ENCODE data around the gene TSPO2. TPM values are rescaled to one million over a fixed set of nuclear protein-coding genes. Genes with fewer than 3 reads are reported as not detected.

TSPO2 gene
- polyA plus RNA-seq, 3 donors = not detected

- Mint-ChIP-seq H3K27ac (no peak overlapping the region), H3K4me1 (peaks cover 30% of the 10 kb centered on the region)
Observed at GRCh38 chr6:41077536-41077935, 35.3 kb downstream of the TSPO2 start.

GRCh38 chr6:41078101-41078500 is 35.8 kb downstream of the TSPO2 start:
- intact Hi-C loops (cut with micrococcal nuclease) = loop anchor here in 1 of 2 donors (10.0 kb wide), 1 partner anchor 657 kb away; the partner anchor contains the start of gene TFEB
- H2AFZ ChIP-seq (ENCODE audit: insufficient read depth, low read depth, low read length, poor library complexity, severe bottlenecking) = no peak overlapping the region
- peaks cover 20 to 26% of the 10 kb centered on the region in 2 donors for H3K4me1 ChIP-seq (ENCODE audit: control insufficient read depth in 1 of 2, insufficient read depth in 2 of 2, low read length in 2 of 2)
- peaks cover 34 to 52% of the 10 kb centered on the region in 2 donors for H3K36me3 ChIP-seq (replicated peaks in 1 of 2; ENCODE audit: control insufficient read depth in 1 of 2, insufficient read depth in 2 of 2, low read length in 2 of 2)
- no CpG with 5 or more reads among the region's 3 CpGs for WGBS (ENCODE audit: insufficient coverage)
- Mint-ChIP-seq H3K27ac (no peak overlapping the region), H3K4me3 (no peak overlapping the region), H3K36me3 (peaks cover 41 to 42% of the 10 kb centered on the region in 2 donors), H3K9me3 (no peaks in the 10 kb centered on the region), H3K27me3 (ENCODE audit: low read depth in 3 of 3) (no peaks in the 10 kb centered on the region), H3K4me1 (peaks cover 30% of the 10 kb centered on the region)
- peaks cover 52% of the 10 kb centered on the region for H4K20me1 ChIP-seq (ENCODE audit: insufficient read depth, low read length)
- no peak overlapping the region for H3K27ac ChIP-seq (ENCODE audit: low read depth in 1 of 2, low read length in 2 of 2)
- no peaks in the 10 kb centered on the region for H3K9me3 ChIP-seq (replicated peaks in 1 of 2; ENCODE audit: control insufficient read depth in 1 of 2, insufficient read depth in 1 of 2, low read length in 2 of 2)
- no peaks in the 10 kb centered on the region for H3K27me3 ChIP-seq (ENCODE audit: control insufficient read depth in 2 of 2, insufficient read depth in 2 of 2, low read length in 2 of 2)
- no peak for DNase-seq
- H3K4me3 ChIP-seq (replicated peaks in 1 of 3; ENCODE audit: low read depth in 2 of 3, low read length in 3 of 3) = no peak overlapping the region
- no peak overlapping the region for H3K4me2 ChIP-seq (replicated peaks; ENCODE audit: extremely low read depth, low read length, poor library complexity, severe bottlenecking)
- no peak overlapping the region for H3K9ac ChIP-seq (ENCODE audit: insufficient read depth, low read length, poor library complexity, severe bottlenecking)
- H3K79me2 ChIP-seq (ENCODE audit: insufficient read depth, low read length) = peaks cover 91% of the 10 kb centered on the region
- no peak for TF ChIP-seq CTCF (IDR thresholded peaks at IDR 0.05)

More at GRCh38 chr6:41077536-41077935, 35.3 kb downstream of the TSPO2 start:
- H2AFZ ChIP-seq (ENCODE audit: insufficient read depth, low read depth, low read length, poor library complexity, severe bottlenecking) = no peak overlapping the region
- H3K4me1 ChIP-seq (ENCODE audit: control insufficient read depth in 1 of 2, insufficient read depth in 2 of 2, low read length in 2 of 2) = peaks cover 20 to 26% of the 10 kb centered on the region in 2 donors
- H3K9ac ChIP-seq (ENCODE audit: insufficient read depth, low read length, poor library complexity, severe bottlenecking) = no peak overlapping the region
- no peaks in the 10 kb centered on the region for H3K27me3 ChIP-seq (ENCODE audit: control insufficient read depth in 2 of 2, insufficient read depth in 2 of 2, low read length in 2 of 2)
- H3K27me3 Mint-ChIP-seq (ENCODE audit: low read depth in 3 of 3) = no peaks in the 10 kb centered on the region
- H3K4me2 ChIP-seq (replicated peaks; ENCODE audit: extremely low read depth, low read length, poor library complexity, severe bottlenecking) = no peak overlapping the region
- WGBS (ENCODE audit: insufficient coverage) = 100% methylated on average over 1 of the region's 2 CpGs
- no peak overlapping the region for H3K27ac ChIP-seq (ENCODE audit: low read depth in 1 of 2, low read length in 2 of 2)
- peaks cover 50% of the 10 kb centered on the region for H4K20me1 ChIP-seq (ENCODE audit: insufficient read depth, low read length)
- no peaks in the 10 kb centered on the region for H3K9me3 Mint-ChIP-seq
- peaks cover 91% of the 10 kb centered on the region for H3K79me2 ChIP-seq (ENCODE audit: insufficient read depth, low read length)
- H3K4me3 ChIP-seq (replicated peaks in 1 of 3; ENCODE audit: low read depth in 2 of 3, low read length in 3 of 3) = no peak overlapping the region
- DNase-seq = no peak
- no peak for TF ChIP-seq CTCF (IDR thresholded peaks at IDR 0.05)
- no peaks in the 10 kb centered on the region for H3K9me3 ChIP-seq (replicated peaks in 1 of 2; ENCODE audit: control insufficient read depth in 1 of 2, insufficient read depth in 1 of 2, low read length in 2 of 2)
- intact Hi-C loops (cut with micrococcal nuclease) = loop anchor here in 1 of 2 donors (10.0 kb wide), 1 partner anchor 657 kb away; the partner anchor contains the start of gene TFEB
- peaks cover 35 to 38% of the 10 kb centered on the region in 2 donors for H3K36me3 Mint-ChIP-seq
- H3K36me3 ChIP-seq (replicated peaks in 1 of 2; ENCODE audit: control insufficient read depth in 1 of 2, insufficient read depth in 2 of 2, low read length in 2 of 2) = peaks cover 30 to 47% of the 10 kb centered on the region in 2 donors
- no peak overlapping the region for H3K4me3 Mint-ChIP-seq
